ENCODE data around the gene CLVS2.

CLVS2 gene

DNA sequence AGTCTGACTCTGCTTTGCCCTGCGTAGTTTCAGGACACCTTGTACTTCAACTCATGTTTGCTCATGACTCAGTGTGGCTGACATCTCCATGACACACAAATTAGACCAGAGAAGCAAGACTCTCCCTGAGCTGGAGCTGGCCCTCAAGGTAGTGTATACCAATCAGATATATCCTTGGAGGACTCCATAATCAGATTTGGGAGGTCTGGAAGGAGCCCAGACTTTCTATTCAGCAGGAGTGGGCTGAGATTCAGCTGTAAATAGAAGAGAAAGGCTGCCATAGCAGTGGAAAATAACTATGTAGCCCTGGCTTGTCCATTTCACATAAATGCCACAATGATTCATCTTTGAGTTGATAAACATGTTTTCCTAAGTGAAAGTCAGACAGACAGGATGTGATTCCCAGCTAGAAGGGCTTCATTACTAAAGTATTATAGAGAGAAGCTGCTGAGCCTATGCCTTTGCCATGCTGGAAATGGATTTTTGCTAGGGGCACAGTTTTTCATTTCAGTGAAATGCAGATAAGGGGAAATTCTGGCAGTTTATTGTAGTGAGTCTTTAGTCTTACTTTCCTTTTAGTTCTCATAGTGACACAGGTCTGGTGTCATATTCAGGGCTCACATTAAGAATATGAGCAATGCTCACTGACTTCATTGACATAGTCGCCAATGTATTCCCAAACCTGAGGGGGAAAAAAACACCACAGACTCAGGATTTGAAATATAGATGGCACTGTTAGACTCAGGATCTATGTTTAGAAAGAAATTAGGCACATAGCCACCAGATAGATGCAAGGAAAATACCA, 95.3 kb downstream of the CLVS2 start:
- TF ChIP-seq POLR2A (IDR thresholded peaks at IDR 0.05; ENCODE audit: low read depth, low read length), result no peak
- no peak for TF ChIP-seq POLR2AphosphoS5 (IDR thresholded peaks at IDR 0.05; ENCODE audit: low read depth, low read length)
- no peak for TF ChIP-seq TAF1 (IDR thresholded peaks at IDR 0.05; ENCODE audit: borderline replicate concordance, low read depth, low read length)
- FAIRE-seq (no peak), DNase-seq (ENCODE audit: insufficient read length) (no peak)

DNA sequence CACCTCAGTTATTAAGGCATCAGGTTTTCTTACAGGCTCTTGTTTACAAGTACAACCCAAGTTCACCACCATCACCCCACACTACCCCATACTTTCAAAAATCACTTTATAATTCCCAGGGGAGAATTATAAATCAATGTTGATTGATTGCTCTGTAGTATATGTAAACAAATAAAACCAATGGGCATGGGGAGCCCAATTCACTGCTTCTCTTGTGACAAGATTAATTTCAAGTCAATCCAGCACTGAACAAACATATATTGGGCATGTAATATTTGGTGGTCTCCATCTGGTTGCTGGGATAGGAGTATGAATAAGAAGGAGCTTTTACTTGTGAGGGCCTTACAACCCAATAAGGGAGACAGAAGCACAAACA, 95.8 kb downstream of the CLVS2 start:
- no peak for DNase-seq (ENCODE audit: insufficient read length)
- no peak for TF ChIP-seq TAF1 (IDR thresholded peaks at IDR 0.05; ENCODE audit: borderline replicate concordance, low read depth, low read length)
- TF ChIP-seq POLR2AphosphoS5 (IDR thresholded peaks at IDR 0.05; ENCODE audit: low read depth, low read length), result no peak
- TF ChIP-seq POLR2A (IDR thresholded peaks at IDR 0.05; ENCODE audit: low read depth, low read length), result no peak
- no peak for FAIRE-seq

- DNase-seq (ENCODE audit: insufficient read length) (no peak), FAIRE-seq (no peak)
- TF ChIP-seq POLR2AphosphoS5 (IDR thresholded peaks at IDR 0.05; ENCODE audit: low read depth, low read length) (no peak), TAF1 (IDR thresholded peaks at IDR 0.05; ENCODE audit: borderline replicate concordance, low read depth, low read length) (no peak), POLR2A (IDR thresholded peaks at IDR 0.05; ENCODE audit: low read depth, low read length) (no peak)
These were observed 98.8 kb downstream of the CLVS2 start for GRCh38 chr6:123094795-123095194.

GRCh38 chr6:123105561-123105960, 109.5 kb downstream of the CLVS2 start:
- FAIRE-seq (no peak), DNase-seq (ENCODE audit: insufficient read length) (no peak)
- TF ChIP-seq POLR2A (IDR thresholded peaks at IDR 0.05; ENCODE audit: low read depth, low read length) (no peak), TAF1 (IDR thresholded peaks at IDR 0.05; ENCODE audit: borderline replicate concordance, low read depth, low read length) (no peak), POLR2AphosphoS5 (IDR thresholded peaks at IDR 0.05; ENCODE audit: low read depth, low read length) (no peak)

DNA sequence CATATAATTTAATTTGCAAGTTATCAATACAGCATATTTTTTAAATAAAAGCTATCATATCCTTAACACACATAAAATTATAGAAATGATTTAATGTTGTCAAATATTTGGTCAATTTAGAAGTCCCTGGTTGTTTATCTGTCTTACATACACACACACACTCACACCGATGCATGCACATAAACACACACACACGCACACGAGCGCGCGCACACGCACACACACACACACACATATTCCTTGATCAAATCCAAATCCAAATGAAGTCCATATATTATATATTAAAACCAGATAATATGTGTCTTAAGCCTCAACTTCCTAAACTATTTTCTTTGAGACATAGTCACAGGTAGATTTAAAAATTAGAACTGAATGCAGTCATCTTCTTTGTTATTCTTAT, 120.3 kb downstream of the CLVS2 start:
- no peak for DNase-seq (ENCODE audit: insufficient read length)
- no peak for TF ChIP-seq TAF1 (IDR thresholded peaks at IDR 0.05; ENCODE audit: borderline replicate concordance, low read depth, low read length)
- TF ChIP-seq POLR2AphosphoS5 (IDR thresholded peaks at IDR 0.05; ENCODE audit: low read depth, low read length), result no peak
- TF ChIP-seq POLR2A (IDR thresholded peaks at IDR 0.05; ENCODE audit: low read depth, low read length), result no peak
- no peak for FAIRE-seq

GRCh38 chr6:123117145-123117908, 121.3 kb downstream of the CLVS2 start:
- FAIRE-seq, result no peak
- no peak for DNase-seq (ENCODE audit: insufficient read length)
- no peak for TF ChIP-seq TAF1 (IDR thresholded peaks at IDR 0.05; ENCODE audit: borderline replicate concordance, low read depth, low read length)
- TF ChIP-seq POLR2AphosphoS5 (IDR thresholded peaks at IDR 0.05; ENCODE audit: low read depth, low read length), result no peak
- no peak for TF ChIP-seq POLR2A (IDR thresholded peaks at IDR 0.05; ENCODE audit: low read depth, low read length)

DNA sequence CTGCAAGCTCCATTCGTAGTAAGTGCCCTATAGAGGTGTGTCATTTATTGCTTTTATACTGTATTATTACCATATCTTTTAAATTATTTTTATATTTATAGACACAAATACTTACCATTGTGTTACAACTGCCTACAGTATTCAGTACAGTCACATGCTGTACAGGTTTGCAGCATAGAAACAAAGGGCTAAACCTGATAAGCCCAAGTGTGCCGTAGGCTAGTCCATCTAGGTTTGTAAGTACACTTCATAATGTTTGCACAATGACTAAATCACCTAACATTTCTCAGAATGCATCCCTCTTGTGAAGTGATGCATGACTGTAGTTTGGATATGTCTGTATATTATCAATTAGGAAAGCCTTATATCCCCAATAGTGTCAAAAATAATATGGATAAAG, 122.8 kb downstream of the CLVS2 start:
- DNase-seq (ENCODE audit: insufficient read length) (no peak), FAIRE-seq (no peak)
- no peak for TF ChIP-seq TAF1 (IDR thresholded peaks at IDR 0.05; ENCODE audit: borderline replicate concordance, low read depth, low read length)
- TF ChIP-seq POLR2A (IDR thresholded peaks at IDR 0.05; ENCODE audit: low read depth, low read length), result no peak
- no peak for TF ChIP-seq POLR2AphosphoS5 (IDR thresholded peaks at IDR 0.05; ENCODE audit: low read depth, low read length)
